LNCAP (cell line): ENCODE measurements around the gene IL4.

ENCODE experiments used
- TF ChIP-seq, protein P1 (sequence below): fragments of 450-650 bp; IDR thresholded peaks from 2 replicates; pipeline ENCODE4 v1.5.1; 2017; ENCODE audit warnings: mild to moderate bottlenecking

Gene IL4

GRCh38 chr5:132651838-132652469 lies 21.8 kb upstream of the IL4 start:
- TF ChIP-seq, protein P1, sequence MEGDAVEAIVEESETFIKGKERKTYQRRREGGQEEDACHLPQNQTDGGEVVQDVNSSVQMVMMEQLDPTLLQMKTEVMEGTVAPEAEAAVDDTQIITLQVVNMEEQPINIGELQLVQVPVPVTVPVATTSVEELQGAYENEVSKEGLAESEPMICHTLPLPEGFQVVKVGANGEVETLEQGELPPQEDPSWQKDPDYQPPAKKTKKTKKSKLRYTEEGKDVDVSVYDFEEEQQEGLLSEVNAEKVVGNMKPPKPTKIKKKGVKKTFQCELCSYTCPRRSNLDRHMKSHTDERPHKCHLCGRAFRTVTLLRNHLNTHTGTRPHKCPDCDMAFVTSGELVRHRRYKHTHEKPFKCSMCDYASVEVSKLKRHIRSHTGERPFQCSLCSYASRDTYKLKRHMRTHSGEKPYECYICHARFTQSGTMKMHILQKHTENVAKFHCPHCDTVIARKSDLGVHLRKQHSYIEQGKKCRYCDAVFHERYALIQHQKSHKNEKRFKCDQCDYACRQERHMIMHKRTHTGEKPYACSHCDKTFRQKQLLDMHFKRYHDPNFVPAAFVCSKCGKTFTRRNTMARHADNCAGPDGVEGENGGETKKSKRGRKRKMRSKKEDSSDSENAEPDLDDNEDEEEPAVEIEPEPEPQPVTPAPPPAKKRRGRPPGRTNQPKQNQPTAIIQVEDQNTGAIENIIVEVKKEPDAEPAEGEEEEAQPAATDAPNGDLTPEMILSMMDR = no peak

DNA sequence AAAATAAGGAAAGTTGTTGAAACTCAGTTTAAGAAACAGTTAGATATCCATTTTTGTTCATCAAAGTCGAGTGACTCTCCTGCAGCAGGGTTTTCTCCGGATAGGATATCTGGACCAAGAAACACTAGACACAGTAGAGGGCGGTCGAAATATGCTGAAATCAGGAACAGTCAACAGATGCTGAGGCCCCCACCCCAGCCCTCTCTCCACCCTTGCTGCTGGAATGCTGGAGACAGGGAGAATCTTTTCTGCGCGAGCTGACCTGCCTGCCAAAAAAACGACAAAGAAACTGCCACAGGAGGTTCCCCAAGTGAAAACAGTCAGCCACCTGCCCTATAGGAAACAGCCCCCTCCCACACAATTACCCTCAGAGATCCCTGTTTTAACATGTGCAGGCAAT lies 20.1 kb upstream of the IL4 start:
- TF ChIP-seq, protein P1 = no peak

- TF ChIP-seq, protein P1 = no peak
Observed at GRCh38 chr5:132655821-132656773, 17.7 kb upstream of the IL4 start.

DNA sequence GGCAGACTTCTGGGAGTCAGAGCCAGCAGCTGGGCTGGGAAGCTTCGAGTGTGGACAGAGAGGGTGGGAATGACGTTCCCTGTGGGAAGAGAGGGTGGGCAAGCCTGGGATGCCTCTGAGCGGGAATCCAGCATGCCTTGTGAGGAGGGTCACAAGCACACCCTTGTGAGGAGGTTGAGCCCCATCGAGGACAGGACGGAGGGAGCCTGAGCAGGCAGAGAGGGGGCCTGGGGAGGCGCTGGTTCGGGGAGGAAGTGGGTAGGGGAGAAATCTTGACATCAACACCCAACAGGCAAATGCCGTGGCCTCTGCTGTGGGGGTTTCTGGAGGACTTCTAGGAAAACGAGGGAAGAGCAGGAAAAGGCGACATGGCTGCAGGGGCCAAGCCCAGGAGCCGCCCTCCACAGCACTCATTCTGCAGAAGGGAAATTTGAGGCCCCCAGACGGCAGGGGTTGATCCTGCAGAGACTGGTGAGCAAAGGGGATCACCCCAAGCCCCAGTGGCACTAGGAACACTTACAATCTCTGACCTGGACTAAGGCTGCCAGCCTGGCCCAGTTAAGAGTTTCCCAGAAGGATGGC lies 16.9 kb upstream of the IL4 start:
- TF ChIP-seq, protein P1 = no peak

- TF ChIP-seq, protein P1 = no peak
Observed at GRCh38 chr5:132657676-132658380, 16.0 kb upstream of the IL4 start, which contains the start of gene IL13. Gene IL13, plus strand, starts transcription at chr5:132658173. Its CDS starts 14 bp downstream, at chr5:132658187.

DNA sequence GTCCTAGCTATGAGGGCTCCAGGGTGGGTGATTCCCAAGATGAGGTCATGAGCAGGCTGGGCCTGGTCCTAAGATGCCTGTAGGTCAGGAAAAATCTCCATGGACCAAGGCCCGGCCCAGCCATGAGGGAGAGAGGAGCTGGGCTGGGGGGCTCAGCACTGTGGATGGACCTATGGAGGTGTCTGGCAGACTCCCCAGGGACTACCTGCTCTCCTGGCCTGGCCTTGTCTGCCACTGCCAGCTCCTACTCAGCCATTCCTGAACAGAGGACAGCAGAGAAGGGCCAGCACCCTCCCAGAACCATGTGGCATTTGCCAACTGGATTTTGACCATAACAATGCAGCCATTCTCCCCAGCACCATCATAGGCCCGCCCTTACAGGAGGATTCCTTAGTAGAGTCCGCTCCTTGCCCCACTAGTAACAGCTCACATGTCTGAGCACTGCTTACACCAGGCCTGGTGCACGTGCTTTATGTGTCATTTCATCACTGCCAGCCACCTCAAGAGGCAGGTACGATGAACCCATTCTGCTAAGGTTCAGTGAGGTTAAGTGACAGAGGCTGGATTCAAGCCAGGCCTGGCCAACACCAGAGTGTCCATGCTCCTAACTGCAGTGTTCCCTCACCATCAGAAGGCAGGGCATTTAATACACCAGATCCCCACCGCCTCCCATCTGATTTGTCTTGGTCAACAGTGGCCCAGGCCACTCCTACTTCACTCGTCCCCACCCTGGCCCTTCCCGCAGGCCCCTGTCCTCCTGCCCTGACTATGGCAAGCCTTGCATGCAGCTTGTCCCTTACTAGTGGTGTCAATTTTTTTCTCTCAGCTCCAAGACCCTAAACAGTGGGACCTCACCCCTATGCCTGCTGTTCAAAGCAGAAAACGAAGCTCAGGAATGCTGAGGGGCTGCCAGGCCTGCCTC lies 15.1 kb upstream of the IL4 start:
- TF ChIP-seq, protein P1 = no peak
